ENCODE measurements around the gene DNAJC13. TPM values are rescaled to one million over a fixed set of nuclear protein-coding genes. Genes with fewer than 3 reads are reported as not detected.

The DNAJC13 gene
- total RNA-seq, 1 experiment from 2014 or later = 24.7 TPM

- TF ChIP-seq EZH2 (IDR thresholded peaks at IDR 0.05; ENCODE audit: low read length, unreplicated experiment) = no peak
- no peak for TF ChIP-seq EZH2phosphoT487 (IDR thresholded peaks at IDR 0.05; ENCODE audit: borderline replicate concordance, low read length)
- TF ChIP-seq CTCF (conservative IDR thresholded peaks at IDR 0.05; ENCODE audit: low read depth, low read length) = peak; percentile 88
- no peak overlapping the region for H3K9ac ChIP-seq (ENCODE audit: low read length)
- no peak overlapping the region for H3K4me3 ChIP-seq (ENCODE audit: low read length)
- intact Hi-C loops (cut with micrococcal nuclease) = loop anchor here (1.0 kb wide), 2 partner anchors 47 to 142 kb away; no protein-coding TSS in a partner anchor
- no peak overlapping the region for H2AFZ ChIP-seq (ENCODE audit: low read length)
- no peaks in the 10 kb centered on the region for H3K36me3 ChIP-seq (ENCODE audit: low read depth, low read length)
- H3K79me2 ChIP-seq (ENCODE audit: low read length) = no peaks in the 10 kb centered on the region
- H3K27me3 ChIP-seq (ENCODE audit: low read length) = no peaks in the 10 kb centered on the region
- no peak overlapping the region for H3K27ac ChIP-seq (ENCODE audit: low read length)
- H3K4me1 ChIP-seq (ENCODE audit: insufficient read depth, low read length) = no peaks in the 10 kb centered on the region
- H3K4me2 ChIP-seq (ENCODE audit: low read length) = no peak overlapping the region
- peak; percentile 51; the same call in 1 of the 2 replicates for ATAC-seq
- POLR2A ChIA-PET (ENCODE audit: unreplicated experiment) = no interaction called here
- H3K9me2 ChIP-seq (replicated peaks; ENCODE audit: low read length) = no peaks in the 10 kb centered on the region
- H3F3A ChIP-seq (ENCODE audit: low read length, unreplicated experiment) = no peaks in the 10 kb centered on the region
- peak; percentile 61 for DNase-seq
- CTCF ChIA-PET = interaction anchor here (0.9 to 1.0 kb wide), 2 partner anchors 47 to 57 kb away, joined by 4 to 8 read pairs; no protein-coding TSS in a partner anchor
- H4K20me1 ChIP-seq (ENCODE audit: low read length) = no peaks in the 10 kb centered on the region
- BruUV-seq (replicated peaks) = no TSS peak
- no peaks in the 10 kb centered on the region for H3K9me3 ChIP-seq (ENCODE audit: low read length)
Observed at GRCh38 chr3:132399054-132399929, 18.0 kb upstream of the DNAJC13 start.

DNA sequence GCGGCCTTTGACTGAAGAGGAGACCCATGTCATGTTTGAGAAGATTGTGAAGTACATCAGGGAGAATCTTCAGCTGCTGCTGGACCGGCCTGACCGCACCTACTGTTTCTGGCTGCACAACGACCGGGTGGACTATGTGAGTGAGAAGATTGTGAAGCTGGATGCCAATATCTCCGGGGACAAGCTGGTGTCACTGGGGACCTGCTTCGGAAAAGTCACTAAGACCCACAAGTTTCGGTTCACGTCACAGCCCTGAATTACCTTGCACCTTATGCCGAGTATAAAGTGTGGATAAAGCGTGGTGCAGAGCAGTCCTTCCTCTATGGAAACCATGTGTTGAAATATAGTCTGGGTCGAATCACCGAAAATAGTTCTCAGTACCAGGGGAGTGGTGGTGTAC is 16.0 kb upstream of the DNAJC13 start:
- DNase-seq (no peak), ATAC-seq (no peak)
- no peaks in the 10 kb centered on the region for H3K9me2 ChIP-seq (replicated peaks; ENCODE audit: low read length)
- no peaks in the 10 kb centered on the region for H3K9me3 ChIP-seq (ENCODE audit: low read length)
- H2AFZ ChIP-seq (ENCODE audit: low read length) = no peak overlapping the region
- no peak overlapping the region for H3K4me2 ChIP-seq (ENCODE audit: low read length)
- H3K4me1 ChIP-seq (ENCODE audit: insufficient read depth, low read length) = no peaks in the 10 kb centered on the region
- no peaks in the 10 kb centered on the region for H4K20me1 ChIP-seq (ENCODE audit: low read length)
- H3K4me3 ChIP-seq (ENCODE audit: low read length) = no peak overlapping the region
- H3K36me3 ChIP-seq (ENCODE audit: low read depth, low read length) = no peaks in the 10 kb centered on the region
- intact Hi-C loops (cut with micrococcal nuclease) = no loop called here
- H3K27me3 ChIP-seq (ENCODE audit: low read length) = no peaks in the 10 kb centered on the region
- CTCF ChIA-PET = no interaction called here
- H3K27ac ChIP-seq (ENCODE audit: low read length) = no peak overlapping the region
- H3K9ac ChIP-seq (ENCODE audit: low read length) = no peak overlapping the region
- no peaks in the 10 kb centered on the region for H3K79me2 ChIP-seq (ENCODE audit: low read length)
- POLR2A ChIA-PET (ENCODE audit: unreplicated experiment) = no interaction called here
- H3F3A ChIP-seq (ENCODE audit: low read length, unreplicated experiment) = no peaks in the 10 kb centered on the region
- TF ChIP-seq CTCF (conservative IDR thresholded peaks at IDR 0.05; ENCODE audit: low read depth, low read length) = no peak
- no peak for TF ChIP-seq EZH2 (IDR thresholded peaks at IDR 0.05; ENCODE audit: low read length, unreplicated experiment)
- no peak for TF ChIP-seq EZH2phosphoT487 (IDR thresholded peaks at IDR 0.05; ENCODE audit: borderline replicate concordance, low read length)
- BruUV-seq (replicated peaks) = no TSS peak

- Histone ChIP-seq H3K79me2 (ENCODE audit: low read length) (no peaks in the 10 kb centered on the region), H4K20me1 (ENCODE audit: low read length) (no peaks in the 10 kb centered on the region), H3K9me2 (replicated peaks; ENCODE audit: low read length) (no peaks in the 10 kb centered on the region), H3K4me3 (ENCODE audit: low read length) (no peak overlapping the region), H3K27ac (ENCODE audit: low read length) (no peak overlapping the region), H3K9me3 (ENCODE audit: low read length) (no peaks in the 10 kb centered on the region), H3K4me1 (ENCODE audit: insufficient read depth, low read length) (no peaks in the 10 kb centered on the region), H3K9ac (ENCODE audit: low read length) (no peak overlapping the region), H2AFZ (ENCODE audit: low read length) (no peak overlapping the region), H3K4me2 (ENCODE audit: low read length) (no peak overlapping the region), H3F3A (ENCODE audit: low read length, unreplicated experiment) (no peaks in the 10 kb centered on the region), H3K36me3 (ENCODE audit: low read depth, low read length) (no peaks in the 10 kb centered on the region), H3K27me3 (ENCODE audit: low read length) (no peaks in the 10 kb centered on the region)
- TF ChIP-seq CTCF (conservative IDR thresholded peaks at IDR 0.05; ENCODE audit: low read depth, low read length) = no peak
- no peak for TF ChIP-seq EZH2phosphoT487 (IDR thresholded peaks at IDR 0.05; ENCODE audit: borderline replicate concordance, low read length)
- no peak for TF ChIP-seq EZH2 (IDR thresholded peaks at IDR 0.05; ENCODE audit: low read length, unreplicated experiment)
- ChIA-PET CTCF (no interaction called here), POLR2A (ENCODE audit: unreplicated experiment) (interaction anchor here (0.7 kb wide), 1 partner anchor 79 kb away, joined by 6 read pairs; no protein-coding TSS in a partner anchor)
- ATAC-seq (no peak), DNase-seq (no peak)
- no TSS peak for BruUV-seq (replicated peaks)
- intact Hi-C loops (cut with micrococcal nuclease) = no loop called here
Observed at GRCh38 chr3:132404276-132404675, 13.0 kb upstream of the DNAJC13 start.
